ENCODE results near the gene AADACL2. TPM values are rescaled to one million over a fixed set of nuclear protein-coding genes. Genes with fewer than 3 reads are reported as not detected.
A peak's percentile ranks its signal among the peaks of the same experiment; 100 is the strongest.

AADACL2 gene
- total and polyA plus RNA-seq, 9 of the 15 experiments (the other 6 are each of a cell fraction or from before 2014, with no cell fraction given), result not detected

- no peak for TF ChIP-seq ZNF277 (CRISPR knock-in tag; IDR thresholded peaks at IDR 0.05; ENCODE audit: borderline replicate concordance)
- no peak for TF ChIP-seq NR3C1 (CRISPR knock-in tag; IDR thresholded peaks at IDR 0.05)
- TF ChIP-seq ZNF174 (CRISPR knock-in tag; IDR thresholded peaks at IDR 0.05), result no peak
- TF ChIP-seq ZNF707 (CRISPR knock-in tag; conservative IDR thresholded peaks at IDR 0.05), result no peak
- TF ChIP-seq SRF (CRISPR knock-in tag; IDR thresholded peaks at IDR 0.05), result no peak
- no peak for TF ChIP-seq HMBOX1 (IDR thresholded peaks at IDR 0.05)
- no peak; the same call in 1 of the 2 replicates for TF ChIP-seq ZFX (CRISPR knock-in tag; IDR thresholded peaks at IDR 0.05)
- TF ChIP-seq FOSL1 (tag; conservative IDR thresholded peaks at IDR 0.05), result peak; percentile 32; the same call in 1 of the 2 replicates
- no peak for TF ChIP-seq ZNF780A (CRISPR knock-in tag; IDR thresholded peaks at IDR 0.05)
- TF ChIP-seq ZNF740 (CRISPR knock-in tag; IDR thresholded peaks at IDR 0.05), result no peak
- TF ChIP-seq ZNF740 (tag; IDR thresholded peaks at IDR 0.05), result no peak
- no peak for TF ChIP-seq ZNF280A (IDR thresholded peaks at IDR 0.05; ENCODE audit: low read depth, partially characterized antibody)
- TF ChIP-seq ARHGAP35 (IDR thresholded peaks at IDR 0.05; ENCODE audit: partially characterized antibody), result no peak
- peak; percentile 65 for TF ChIP-seq CEBPB (tag; IDR thresholded peaks at IDR 0.05)
- TF ChIP-seq GATA2 (CRISPR knock-in tag; IDR thresholded peaks at IDR 0.05), result peak; percentile 69
- no peak for TF ChIP-seq RERE (CRISPR knock-in tag; IDR thresholded peaks at IDR 0.05; ENCODE audit: borderline replicate concordance)
- no peak for TF ChIP-seq E2F5 (CRISPR knock-in tag; IDR thresholded peaks at IDR 0.05)
Measured at GRCh38 chr3:151726016-151726415, 7.7 kb upstream of the AADACL2 start (continued).
